NCI-H2196 treated with DMSO at 0.1 percent for 48 hours (cell line): ENCODE results near the gene CEP250.
"Not testable (repeated sequence)": the region's sequence is repeated elsewhere in the genome, so short reads cannot be mapped to it uniquely, and the experiment has no call there.

Experiments used
- DNase-seq: peaks from one replicate; lab custom pipeline; 2025; ENCODE audit not compliant: unreplicated experiment; lab: John Stamatoyannopoulos, UW

CEP250 gene

GRCh38 chr20:35451295-35451694 is 4.1 kb upstream of the CEP250 start:
- DNase-seq: peak; percentile 87

- DNase-seq: no peak
Observed at GRCh38 chr20:35453647-35454046, 1.8 kb upstream of the CEP250 start.

- not testable (repeated sequence) for DNase-seq
Observed at GRCh38 chr20:35456700-35457099, 1.3 kb downstream of the CEP250 start.

- not testable (repeated sequence) for DNase-seq
Observed at GRCh38 chr20:35457539-35457938, 2.1 kb downstream of the CEP250 start.

- DNase-seq: no peak
Observed at GRCh38 chr20:35458388-35458787, 3.0 kb downstream of the CEP250 start.

- no peak for DNase-seq
Observed at GRCh38 chr20:35461620-35462019, 6.2 kb downstream of the CEP250 start.

- peak; percentile 90 for DNase-seq
Observed at GRCh38 chr20:35462351-35462750, 7.0 kb downstream of the CEP250 start.

GRCh38 chr20:35463455-35464300 is 8.3 kb downstream of the CEP250 start:
- peak; percentile 90 for DNase-seq

GRCh38 chr20:35465976-35466375 is 10.6 kb downstream of the CEP250 start:
- no peak for DNase-seq

- no peak for DNase-seq
Observed at GRCh38 chr20:35466856-35467255, 11.5 kb downstream of the CEP250 start.

GRCh38 chr20:35467339-35468224 is 12.2 kb downstream of the CEP250 start:
- DNase-seq: no peak

- no peak for DNase-seq
Observed at GRCh38 chr20:35468671-35469334, 13.4 kb downstream of the CEP250 start.

GRCh38 chr20:35472209-35472608 is 16.8 kb downstream of the CEP250 start:
- no peak for DNase-seq

- no peak for DNase-seq
Observed at GRCh38 chr20:35473684-35474083, 18.3 kb downstream of the CEP250 start.

GRCh38 chr20:35474303-35474871 is 19.0 kb downstream of the CEP250 start:
- DNase-seq: no peak

GRCh38 chr20:35476288-35476687 is 20.9 kb downstream of the CEP250 start:
- no peak for DNase-seq

GRCh38 chr20:35478804-35479472 is 23.5 kb downstream of the CEP250 start:
- no peak for DNase-seq

GRCh38 chr20:35479798-35480197 is 24.4 kb downstream of the CEP250 start:
- no peak for DNase-seq

- no peak for DNase-seq
Observed at GRCh38 chr20:35487479-35487878, 32.1 kb downstream of the CEP250 start.

GRCh38 chr20:35489717-35490116 is 34.3 kb downstream of the CEP250 start:
- DNase-seq: no peak
